Endothelial cell of hepatic sinusoid (primary cell): ENCODE measurements around the gene DUS2.
"Not testable (repeated sequence)": the region's sequence is repeated elsewhere in the genome, so short reads cannot be mapped to it uniquely, and the experiment has no call there.

Experiments used
- in situ Hi-C: cut with HindIII; loops from 2 replicates; pipeline ENCODE4 v1.10.0; 2017; ENCODE audit warnings: low sequenced_read_pairs

DUS2 gene

DNA sequence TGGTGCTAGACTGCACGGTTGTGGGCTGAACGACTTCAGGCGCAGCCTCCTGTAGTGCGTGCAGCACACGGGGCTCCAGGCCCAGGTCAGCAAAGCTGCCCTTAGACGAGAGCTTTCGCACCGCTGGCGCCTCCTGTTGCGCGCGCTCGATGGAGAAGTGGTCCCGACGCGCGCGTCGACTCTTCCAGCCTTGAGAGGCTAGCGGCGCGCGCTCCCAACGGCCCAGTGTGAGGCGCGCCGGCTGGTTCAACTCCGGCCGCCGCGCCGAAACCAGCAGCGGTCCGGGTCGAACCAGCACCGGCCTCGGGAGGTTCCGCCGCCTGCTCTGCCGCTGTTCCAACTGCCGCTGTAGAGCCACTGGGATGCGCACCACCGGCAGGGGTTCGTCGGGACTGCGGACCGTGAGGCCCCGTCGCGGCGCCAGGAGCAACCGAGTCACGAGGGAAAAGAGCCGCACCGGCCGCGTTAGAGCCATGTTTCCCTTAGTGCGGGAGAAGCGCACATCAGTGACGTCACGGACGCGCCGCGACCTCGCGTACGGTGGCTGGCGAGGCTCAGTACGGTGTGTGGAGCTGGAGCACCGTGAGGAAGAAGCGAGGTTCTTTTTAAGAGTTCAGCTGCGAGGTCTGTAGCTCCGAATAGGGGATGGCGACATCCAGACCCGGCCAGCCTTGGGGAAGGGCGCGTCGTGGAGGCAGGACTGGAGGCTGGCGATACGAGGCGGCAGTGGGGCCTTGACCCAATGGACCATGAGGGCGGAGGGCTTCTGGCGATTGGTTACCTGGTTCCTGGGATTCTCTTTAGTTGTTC is at the start of gene DUS2, which contains the start of gene DDX28:
Gene DUS2, plus strand, starts transcription at position 557 of the 810 bp plus-strand sequence. CDS start 14,740 bp downstream, outside the sequence.
Gene DDX28, minus strand, starts transcription at position 505 of the 810 bp plus-strand sequence. Its CDS starts 30 bp downstream, at position 475.
- in situ Hi-C loops, result no loop called here

- in situ Hi-C loops, result loop anchor here (5.0 kb wide), 1 partner anchor 97 kb away; no protein-coding TSS in a partner anchor
These were observed 47.6 kb upstream of the DUS2 start for GRCh38 chr16:67975321-67976105.

DNA sequence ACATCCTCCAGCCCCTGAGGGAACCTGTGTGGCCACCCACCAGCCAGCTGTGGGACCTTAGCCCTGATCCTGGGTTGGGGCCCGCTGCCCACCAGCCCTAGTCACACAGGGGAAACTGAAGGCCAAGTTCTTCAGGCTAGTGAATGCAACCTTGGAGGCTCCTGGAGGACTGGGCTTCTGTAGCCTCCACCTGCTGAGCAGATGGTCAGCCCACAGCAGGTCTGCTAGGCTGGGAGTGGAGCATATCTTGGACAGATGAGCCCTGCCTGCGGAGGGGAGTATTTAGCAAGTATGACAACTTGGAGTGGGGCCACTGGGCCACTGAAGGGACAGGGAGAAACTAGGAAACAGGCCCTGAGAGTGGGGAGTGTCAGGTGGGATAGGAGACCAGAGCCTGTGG is 46.9 kb upstream of the DUS2 start:
- in situ Hi-C loops, result loop anchor here (5.0 kb wide), 1 partner anchor 96 kb away; no protein-coding TSS in a partner anchor

GRCh38 chr16:67977005-67977404 is 46.1 kb upstream of the DUS2 start:
- in situ Hi-C loops, result loop anchor here (5.0 kb wide), 1 partner anchor 95 kb away; no protein-coding TSS in a partner anchor

DNA sequence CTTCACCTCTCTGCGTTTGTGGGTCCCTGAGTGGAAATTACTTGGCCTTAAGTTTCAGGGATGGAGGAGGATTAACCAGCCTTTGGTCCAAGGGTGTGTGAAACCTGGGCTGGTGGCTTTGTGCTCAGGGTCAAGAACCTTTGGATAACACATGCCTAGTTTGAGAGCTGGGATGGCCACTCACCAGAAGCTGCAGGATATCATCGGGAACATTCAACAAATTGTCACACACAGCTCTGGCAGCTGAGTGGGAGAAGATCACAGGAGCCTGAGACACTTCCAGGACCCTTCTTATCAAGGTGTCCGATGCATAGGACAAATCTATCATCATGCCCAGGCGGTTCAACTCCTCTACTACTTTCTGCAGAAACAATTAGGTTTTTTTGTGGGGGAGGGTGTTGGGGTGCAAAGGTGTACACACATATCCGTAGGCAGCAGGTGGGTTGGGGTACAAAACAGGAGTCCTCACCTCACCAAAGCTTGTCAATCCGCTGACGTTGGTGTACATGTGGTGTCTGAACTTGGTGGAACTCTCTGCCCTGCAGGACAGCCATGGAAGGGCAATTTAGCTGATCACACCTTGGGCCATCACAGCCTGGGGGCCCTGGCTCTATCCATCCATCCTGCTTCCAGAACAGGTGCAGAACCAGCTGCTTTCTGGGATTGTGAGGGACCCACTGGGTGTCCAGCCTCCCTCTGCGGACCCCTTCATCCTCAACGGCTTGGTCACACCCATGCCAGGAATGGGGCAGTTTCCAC is 45.4 kb upstream of the DUS2 start:
- in situ Hi-C loops, result loop anchor here (5.0 kb wide), 1 partner anchor 95 kb away; no protein-coding TSS in a partner anchor

- in situ Hi-C loops, result loop anchor here (5.0 kb wide), 1 partner anchor 92 kb away; no protein-coding TSS in a partner anchor
These were observed 43.0 kb upstream of the DUS2 start, which contains the start of gene DPEP3 for GRCh38 chr16:67979955-67980678. TSS of gene DPEP3 (minus strand) at chr16:67980499. CDS start at chr16:67980380, 119 bp downstream.

GRCh38 chr16:67982011-67982696 is 40.9 kb upstream of the DUS2 start:
- in situ Hi-C loops, result no loop called here

DNA sequence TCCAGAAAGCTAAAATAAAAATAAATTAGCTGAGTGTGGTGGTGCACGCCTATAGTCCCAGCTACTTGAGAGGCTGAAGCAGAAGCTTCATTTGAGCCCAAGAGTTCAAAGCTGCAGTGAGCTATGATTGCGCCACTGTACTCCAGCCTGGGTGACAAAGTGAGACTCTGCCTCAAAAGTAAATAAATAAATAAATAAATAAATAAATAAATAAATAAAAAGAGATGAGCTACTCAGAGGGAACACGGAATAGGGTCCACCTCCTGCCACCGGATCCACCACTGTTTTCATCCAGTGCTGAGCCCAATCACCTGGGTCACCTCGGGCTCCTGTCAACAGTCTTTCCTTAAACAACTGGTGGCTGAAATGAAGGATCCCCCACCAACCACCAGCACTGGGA is 36.1 kb upstream of the DUS2 start:
- in situ Hi-C loops, result no loop called here

DNA sequence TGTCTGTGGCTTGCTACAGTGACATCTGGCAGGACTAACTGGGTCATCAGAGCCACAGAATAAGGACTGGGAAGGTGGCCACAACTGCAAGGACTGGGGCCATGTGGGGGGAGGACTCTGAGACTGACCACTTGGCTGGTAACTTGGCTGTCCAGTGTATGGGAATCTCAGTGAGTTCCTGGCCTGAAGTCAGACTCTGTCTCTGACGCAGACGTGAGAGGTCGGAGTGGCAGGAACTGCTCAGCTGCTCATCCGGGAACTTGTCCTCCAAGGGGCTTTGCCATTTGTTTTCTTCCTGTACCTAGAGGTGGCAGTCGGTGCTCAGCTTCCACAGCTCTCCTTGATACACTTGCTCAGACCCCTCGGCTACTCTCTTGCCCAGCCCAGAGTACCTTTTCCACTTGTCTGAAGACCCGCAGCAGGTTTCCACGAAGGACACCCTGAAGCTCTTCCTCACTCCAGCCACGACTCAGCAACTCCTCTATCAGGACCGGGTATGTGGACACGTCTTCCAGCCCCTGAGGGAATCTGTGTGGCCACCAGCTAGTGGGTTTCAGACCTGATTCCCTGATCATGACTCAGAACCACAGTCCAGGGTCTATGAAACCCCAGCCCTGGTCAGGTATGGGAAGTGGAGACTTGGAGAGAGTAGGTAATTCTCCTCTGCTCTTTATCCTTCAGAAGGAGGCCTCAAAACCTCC is 35.5 kb upstream of the DUS2 start:
- in situ Hi-C loops, result no loop called here

DNA sequence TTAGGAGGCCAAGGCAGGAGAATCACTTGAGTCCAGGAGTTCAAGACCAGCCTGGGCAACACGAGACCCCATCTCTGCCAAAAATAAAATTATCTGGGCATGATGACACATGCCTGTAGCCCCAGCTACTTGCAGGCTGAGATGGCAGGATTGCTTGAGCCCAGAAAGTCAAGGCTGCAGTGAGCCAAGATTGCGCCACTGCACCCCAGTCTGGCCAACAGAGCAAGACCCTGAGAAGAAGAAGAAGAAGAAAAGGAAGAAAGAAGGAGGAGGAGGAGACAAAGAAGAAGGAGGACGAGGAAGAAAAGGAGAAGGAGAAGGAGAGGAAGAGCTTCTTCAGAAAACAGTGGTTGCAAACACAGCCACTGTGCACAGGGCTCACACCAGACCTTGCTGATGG is 34.4 kb upstream of the DUS2 start:
- in situ Hi-C loops, result no loop called here

GRCh38 chr16:67989322-67990017 is 33.6 kb upstream of the DUS2 start:
- in situ Hi-C loops, result no loop called here

DNA sequence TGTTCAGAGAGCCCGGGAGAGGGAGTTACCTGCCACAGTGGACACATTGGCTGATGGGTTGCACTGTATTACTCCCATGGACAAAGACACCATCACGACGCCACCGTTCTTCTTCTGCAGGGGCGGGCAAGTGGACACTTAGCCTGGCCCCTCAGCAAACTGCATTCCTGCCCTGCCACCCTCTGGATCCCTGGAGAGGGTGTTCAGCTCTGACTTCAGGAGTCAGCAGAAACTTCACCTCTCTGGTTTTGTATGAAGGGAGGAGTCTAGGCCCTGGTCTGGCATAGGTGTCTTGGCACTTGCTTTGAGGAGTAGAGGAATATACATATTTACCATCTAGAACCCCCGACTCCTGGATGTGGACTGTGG is 33.1 kb upstream of the DUS2 start:
- in situ Hi-C loops, result no loop called here

DNA sequence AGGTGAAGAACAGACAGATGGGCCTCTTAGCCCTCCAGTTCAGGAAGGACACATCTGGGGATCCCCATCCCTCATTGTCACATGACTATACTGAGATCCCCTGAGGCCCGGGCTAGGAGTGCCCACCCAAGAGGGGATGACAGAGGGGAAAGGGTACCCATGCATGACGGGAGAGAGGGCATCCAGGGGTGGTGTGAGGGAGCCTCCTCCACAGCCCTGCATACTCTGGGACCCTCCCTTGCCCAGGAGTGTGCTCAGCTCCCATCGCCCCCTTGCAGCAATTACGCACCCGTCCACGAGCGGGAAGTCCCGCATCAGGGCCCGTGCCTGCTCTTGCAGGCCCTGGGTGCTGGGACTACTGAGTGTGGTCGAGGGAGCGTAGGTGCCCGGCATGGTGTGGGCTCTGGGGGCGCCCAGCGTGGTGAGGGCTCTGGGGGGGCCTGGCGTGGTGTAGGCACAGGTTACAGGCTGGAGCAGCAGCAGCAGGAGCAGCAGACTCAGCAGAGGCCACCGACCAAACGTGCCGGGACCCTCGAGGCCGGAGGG is 30.4 kb upstream of the DUS2 start:
- in situ Hi-C loops, result no loop called here

- in situ Hi-C loops, result no loop called here
These were observed 29.7 kb upstream of the DUS2 start for GRCh38 chr16:67993207-67994039.

DNA sequence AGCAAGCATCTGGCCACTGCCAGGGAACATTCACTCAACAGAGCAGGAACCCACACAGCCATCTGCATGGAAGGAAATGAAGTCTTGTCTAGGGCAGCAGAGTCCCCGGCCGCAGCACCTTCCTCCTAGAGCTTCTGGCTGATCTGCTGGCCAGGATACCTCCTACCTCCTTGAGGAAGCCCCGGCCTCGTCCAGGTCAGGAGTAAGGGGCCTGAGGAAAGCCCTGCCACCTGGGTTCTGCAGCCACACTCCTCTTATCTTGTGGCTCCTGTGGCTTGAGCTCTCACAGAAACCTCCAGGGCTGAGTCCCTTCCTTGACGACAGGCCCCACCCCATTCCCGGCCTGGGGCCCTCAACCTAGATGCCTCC is 29.1 kb upstream of the DUS2 start:
- in situ Hi-C loops, result not testable (repeated sequence)

DNA sequence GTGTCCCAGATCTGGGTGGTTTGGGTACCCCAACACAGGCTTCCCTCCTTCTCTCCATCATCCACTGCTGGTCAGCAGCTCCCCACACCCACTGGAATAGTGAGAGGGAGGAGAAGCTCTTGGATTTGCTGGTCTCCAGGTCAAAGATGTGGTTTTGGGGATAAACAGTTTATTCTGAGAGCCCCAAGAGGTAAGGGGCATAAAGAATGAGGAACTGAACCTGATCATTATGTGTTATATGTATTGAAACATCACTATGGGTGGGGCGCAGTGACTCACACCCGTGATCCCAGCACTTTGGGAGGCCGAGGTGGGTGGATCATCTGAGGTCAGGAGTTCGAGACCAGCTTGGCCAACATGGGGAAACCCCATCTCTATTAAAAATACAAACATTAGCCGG is 27.7 kb upstream of the DUS2 start:
- in situ Hi-C loops, result no loop called here

DNA sequence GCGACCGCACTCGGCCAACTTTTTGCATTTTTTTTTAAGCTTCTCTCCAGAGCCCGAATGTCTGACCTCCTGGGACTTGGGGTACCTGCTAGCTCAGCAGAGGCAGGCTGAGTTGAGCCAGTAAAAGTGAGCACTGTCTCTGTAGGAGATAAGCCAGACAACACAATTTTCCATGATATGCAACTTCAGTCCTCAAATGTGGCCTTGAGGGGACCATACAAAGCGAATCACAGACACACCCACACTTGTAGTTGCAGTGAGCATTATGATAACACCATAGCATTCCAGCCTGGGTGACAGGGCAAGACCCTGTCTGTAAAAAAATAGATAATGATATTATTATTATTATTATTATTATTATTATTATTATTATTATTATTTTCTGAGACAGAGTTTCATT is 26.4 kb upstream of the DUS2 start:
- in situ Hi-C loops, result no loop called here
